GM21447 (cell line): ENCODE data around the gene TBL1XR1.

Source experiments
- ATAC-seq: cut with Tn5 transposase; IDR thresholded peaks from one replicate; pipeline ENCODE4 v1.9.1; 2021; ENCODE audit not compliant: unreplicated experiment

TBL1XR1 gene

DNA sequence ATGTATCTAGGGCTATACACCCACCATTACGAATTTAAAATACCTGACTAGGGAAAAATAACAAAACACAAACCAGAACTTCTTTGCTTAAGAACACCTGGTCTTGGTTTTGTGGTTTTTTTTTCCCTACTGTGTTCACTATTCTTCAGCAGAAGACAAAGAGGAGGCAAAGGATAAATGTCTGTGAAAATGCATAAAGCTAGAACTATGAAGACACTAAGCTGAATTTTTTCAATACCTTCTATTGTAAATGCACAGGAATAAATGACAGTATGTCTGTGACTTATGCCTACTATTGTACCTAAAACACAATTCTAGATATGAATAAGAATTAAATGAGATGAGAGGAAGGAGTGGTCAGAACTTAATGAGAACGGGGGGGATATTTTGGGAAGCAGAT is 86.9 kb downstream of the TBL1XR1 start:
- no peak for ATAC-seq

DNA sequence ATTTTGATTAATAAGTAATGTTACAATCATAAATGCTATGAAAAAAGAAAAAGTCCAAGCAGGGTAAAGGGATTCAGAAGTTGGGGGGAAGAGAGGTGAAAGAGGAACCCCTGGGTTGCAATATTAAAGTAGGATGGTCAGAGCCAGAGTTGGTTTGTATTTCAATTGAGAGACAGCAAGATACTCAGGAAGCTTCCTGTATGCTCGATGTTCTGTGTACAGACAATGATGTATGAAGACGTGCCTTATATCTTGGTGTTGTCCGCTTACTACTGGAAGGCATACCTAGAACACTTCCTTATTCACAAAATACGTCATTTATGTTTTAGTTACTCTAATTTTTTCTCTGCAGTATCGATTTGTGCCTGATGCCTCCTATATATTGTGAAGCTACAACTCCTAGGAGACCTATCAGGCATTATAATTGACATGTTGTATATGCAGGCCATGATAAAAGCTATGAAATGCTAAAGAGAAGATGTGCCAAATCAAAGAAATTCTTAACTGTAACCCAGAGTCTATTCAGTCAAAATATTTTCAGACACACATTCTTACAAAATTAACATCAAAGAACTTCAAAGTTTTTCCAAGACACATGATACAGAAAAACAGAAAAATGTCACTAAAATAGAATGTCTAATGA is 87.5 kb downstream of the TBL1XR1 start:
- no peak for ATAC-seq

DNA sequence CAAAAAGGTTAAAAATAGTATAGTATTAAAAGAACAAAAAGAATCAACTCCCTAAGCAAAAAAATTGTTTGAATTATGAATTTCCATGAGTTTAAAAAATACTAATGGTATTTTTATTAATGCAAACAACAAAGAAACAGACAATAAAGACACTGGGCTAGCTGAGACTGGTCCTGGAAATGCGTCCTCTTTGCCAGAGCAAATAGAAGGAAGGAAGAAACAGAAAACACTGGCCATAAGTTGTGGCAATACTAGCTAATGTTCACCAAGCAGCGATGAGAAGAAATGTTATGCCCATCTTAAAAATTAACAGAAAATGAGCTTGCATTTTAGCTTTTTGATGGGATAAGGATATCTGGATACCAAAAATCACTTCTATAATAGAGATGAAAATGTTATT is 88.6 kb downstream of the TBL1XR1 start:
- no peak for ATAC-seq

DNA sequence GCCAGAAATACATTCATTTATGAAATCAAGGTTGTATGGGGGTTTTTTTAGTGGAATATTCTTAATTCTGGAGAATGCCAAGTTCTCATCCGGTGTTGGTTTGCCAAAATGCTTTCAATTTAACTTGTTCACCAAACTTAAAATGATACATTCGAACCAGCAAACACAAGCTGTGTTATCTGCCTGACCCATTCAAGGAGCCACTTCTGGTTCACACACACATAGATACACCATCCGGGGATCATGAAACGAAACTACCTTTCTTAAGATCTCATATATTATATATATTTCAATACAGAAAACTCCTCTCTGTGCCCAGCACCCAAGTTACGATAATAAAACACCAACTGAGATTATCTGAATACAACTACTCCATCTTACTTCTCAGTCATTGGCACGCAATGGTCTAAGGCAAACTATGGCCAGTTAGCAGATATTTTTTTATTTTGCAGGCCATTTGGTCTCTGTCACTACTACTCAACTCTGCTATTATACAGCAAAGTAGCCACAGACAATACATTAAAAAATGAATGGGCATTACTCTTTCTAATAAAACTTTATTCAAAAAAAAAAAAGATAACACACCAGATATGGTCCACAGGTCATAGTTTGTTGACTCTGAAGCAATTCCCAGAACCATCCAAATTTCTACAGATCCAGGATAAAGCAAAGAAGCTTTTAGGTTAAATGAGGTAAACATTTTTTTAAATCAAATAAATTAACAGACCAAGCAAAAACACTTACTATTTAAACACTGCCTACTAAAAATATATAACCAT is 89.6 kb downstream of the TBL1XR1 start:
- no peak for ATAC-seq

DNA sequence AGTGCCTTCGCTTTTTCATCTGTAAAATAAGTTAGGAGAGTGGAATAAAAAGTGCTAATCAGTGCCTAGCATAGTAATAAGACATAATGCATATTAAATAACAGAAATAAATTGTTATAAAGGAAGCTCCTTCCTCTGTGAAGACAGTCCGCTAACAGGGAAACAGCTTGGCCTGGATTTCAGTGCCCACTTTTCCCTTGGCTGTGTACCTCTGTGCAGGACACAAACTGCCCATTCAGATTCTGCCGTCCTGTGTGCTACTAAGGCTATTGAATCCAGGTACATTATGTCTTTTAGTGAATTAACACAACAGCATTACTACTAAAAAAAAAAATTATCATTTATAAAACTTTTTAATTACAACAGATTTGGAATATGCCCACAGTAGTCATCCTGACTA is 90.7 kb downstream of the TBL1XR1 start:
- no peak for ATAC-seq

DNA sequence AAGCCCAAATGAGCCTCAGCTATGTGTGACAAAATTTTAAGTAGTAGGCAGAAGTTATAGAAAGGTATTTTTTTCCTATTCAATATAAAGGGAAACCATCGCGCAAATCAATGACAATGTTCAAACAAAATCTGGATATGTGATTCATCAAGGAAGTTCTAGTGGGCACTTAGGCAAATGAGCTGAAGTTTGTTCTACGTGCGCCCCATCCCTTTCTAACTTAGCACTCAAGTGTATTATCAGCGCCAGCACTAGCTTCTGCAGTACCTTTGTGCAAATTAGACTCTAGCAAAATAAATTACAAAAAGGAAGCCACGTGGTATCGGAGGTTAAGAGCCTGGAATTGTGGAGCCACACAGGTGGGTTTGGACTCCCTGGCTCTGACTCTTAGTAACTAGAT is 91.1 kb downstream of the TBL1XR1 start:
- peak; percentile 42 for ATAC-seq

- ATAC-seq: no peak
These were observed 91.7 kb downstream of the TBL1XR1 start for GRCh38 chr3:177105623-177106022.

- ATAC-seq: no peak
These were observed 92.8 kb downstream of the TBL1XR1 start for GRCh38 chr3:177104299-177104992.

DNA sequence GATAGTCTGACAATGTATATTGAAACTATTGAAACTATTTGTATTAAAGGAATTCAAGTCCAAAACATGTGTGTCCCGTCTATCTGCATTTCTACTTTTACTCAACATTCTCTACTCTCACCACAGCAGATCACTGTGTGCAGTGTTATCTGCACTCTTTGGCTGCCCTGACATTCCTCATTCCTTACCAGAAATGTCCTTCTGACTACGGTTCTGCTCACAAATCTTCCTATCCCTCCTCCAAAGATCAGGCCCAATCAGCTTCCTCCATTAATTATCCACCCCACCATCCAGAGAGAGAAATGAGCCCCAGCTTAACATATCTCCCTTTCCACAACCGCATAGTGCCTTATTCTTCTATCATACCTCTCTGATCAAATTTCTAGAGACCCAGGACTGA is 94.7 kb downstream of the TBL1XR1 start:
- ATAC-seq: no peak

GRCh38 chr3:177098551-177098950 is 98.7 kb downstream of the TBL1XR1 start:
- ATAC-seq: no peak

DNA sequence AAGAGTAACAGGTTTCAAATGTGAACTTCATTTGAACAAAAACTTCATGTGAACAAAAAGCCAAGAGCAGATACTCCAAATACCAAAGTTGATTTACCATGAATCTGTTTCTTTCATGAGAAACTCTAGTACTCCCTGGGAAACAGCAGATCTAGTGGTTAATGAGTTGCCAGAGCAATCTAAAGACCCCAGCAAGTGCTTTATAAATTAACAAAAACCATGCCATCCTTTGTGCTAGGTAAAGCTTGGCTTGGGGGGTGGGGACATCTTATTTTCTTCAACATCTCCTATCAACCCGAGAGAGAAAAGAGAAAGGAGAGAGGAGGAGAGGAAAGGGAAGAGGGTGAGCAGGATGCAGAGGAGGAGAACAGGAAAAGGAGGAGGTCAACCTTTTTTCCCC is 100.7 kb downstream of the TBL1XR1 start:
- no peak for ATAC-seq

GRCh38 chr3:177093966-177094365 is 103.3 kb downstream of the TBL1XR1 start:
- no peak for ATAC-seq

GRCh38 chr3:177089901-177090300 is 107.4 kb downstream of the TBL1XR1 start:
- ATAC-seq: no peak

DNA sequence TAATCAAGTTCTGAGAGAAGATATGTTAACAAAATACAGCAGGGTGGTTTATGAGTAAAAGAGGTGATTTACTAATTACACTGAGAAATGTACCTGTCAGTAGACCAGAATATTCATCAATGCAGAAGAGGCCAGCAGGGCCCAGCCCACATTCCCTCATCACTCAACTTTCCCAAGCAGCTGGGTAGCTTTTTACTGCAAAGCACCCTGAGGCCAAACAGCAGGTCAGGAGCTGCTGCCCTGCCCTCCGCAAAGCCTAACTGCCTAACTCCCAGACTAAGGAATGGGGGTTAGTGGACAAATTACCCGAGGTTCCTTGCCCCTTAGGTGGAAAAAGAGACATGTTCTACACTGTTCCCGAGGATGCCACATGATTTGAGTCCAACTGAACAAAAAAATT is 108.2 kb downstream of the TBL1XR1 start:
- ATAC-seq: no peak

DNA sequence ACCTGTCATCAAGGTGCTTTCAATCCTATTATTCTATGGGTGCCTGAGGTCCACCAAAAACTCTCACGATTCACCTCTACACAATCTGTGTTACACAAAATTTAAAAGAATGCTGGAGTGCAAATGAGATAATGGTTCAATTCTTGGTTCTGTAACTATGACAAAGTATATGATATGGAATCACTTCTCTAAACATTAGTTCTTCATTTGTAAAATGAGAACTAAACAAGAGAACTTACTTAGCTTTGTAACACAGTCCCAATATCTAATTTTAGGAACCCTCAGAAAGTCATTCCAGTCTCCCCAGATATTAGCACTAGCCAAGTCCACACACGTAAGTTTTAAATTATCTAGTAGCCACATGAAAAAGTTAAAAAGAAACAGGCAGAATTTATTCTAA is 111.5 kb downstream of the TBL1XR1 start:
- ATAC-seq: no peak

GRCh38 chr3:177084616-177085015 is 112.7 kb downstream of the TBL1XR1 start:
- ATAC-seq: no peak

DNA sequence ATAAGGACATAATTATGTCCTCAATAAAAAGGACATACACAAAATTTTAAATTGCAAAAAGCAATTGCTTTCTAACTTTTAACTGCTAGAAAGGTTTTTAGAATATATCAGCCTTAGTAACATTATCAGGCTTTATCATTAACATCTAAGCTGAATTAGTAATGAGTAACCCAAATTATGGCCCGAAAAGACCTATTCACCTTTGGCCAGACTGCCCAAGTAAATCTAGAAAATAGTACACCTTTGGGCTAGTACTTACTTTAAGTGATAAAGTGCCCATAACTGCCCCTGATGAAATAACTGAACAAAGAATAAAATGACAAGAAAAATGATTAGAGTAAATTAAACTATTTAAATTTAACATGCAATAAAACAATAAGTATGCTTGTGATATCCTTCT is 117.2 kb downstream of the TBL1XR1 start:
- ATAC-seq: no peak

- ATAC-seq: no peak
These were observed 117.6 kb downstream of the TBL1XR1 start for GRCh38 chr3:177079684-177080083.

DNA sequence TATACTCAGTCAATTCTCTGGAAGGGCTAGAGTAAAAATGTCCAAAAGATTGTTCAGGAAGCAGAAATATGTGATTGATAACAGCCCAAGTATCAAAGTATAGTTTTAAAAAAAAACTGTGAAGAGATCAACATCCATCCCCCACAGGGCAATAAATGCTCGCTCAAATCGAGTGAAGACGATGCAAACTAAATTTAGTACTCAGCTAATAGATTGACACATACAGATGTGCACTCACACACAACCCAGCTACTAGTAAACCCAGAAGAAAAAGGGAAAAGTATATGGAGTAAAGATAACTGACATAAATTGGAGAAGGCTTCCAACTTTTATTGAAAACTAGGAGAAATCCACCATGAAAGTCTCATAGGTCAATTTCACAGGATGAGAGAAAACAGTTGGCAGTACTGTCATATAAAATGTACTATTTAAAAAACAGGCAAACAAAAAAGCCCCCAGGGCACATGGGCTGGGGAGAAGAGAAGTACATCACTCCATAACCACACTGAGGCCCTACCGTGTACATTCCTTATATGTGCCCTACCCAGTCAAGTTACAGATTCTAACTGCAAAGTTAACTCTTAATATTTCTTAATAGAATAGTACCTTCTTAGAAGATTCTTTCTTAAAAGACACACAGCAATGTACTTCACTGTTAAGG is 125.7 kb downstream of the TBL1XR1 start:
- no peak for ATAC-seq

DNA sequence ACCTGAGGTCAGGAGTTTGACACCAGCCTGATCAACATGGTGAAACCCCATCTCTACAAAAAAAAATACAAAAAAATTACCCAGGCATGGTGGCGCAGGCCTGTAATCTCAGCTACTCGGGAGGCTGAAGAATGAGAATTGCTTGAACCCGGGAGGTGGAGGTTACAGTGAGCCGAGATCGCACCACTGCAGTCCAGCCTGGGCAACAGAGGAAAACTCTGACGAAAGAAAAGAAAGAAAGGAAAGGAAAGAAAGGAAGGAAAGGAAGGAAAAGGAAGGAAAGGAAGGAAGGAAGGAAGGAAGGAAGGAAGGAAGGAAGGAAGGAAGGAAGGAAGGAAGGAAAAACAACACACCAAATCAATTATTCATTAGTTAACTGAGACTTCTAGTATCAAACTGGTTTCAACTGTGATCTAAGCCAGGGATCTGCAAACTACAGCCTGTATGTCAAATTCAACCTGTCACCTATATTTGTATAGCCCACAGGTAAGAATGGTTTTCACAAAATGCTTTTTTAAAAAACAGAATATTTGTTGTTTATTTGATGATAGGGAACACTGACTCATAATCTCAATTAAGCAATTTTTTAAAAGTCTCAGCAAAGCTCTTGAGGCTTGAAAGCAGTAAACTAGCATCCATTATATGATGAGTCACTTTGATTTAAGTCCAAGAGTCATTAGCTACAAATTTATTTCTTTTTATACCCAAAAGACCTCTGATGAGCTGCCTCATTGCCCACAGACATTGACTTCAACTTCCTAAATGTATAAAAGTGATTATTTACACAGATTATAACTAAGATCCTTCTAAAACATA is 127.6 kb downstream of the TBL1XR1 start:
- ATAC-seq: no peak

- no peak for ATAC-seq
These were observed 128.3 kb downstream of the TBL1XR1 start for GRCh38 chr3:177068967-177069366.
